HG03066 (cell line): Measurements from ENCODE around the gene SMAD3.

ENCODE experiments used
- ATAC-seq: cut with Tn5 transposase; IDR thresholded peaks from one replicate; pipeline ENCODE4 v1.9.1; 2021; ENCODE audit warnings: low read depth; ENCODE audit not compliant: unreplicated experiment

SMAD3 gene

GRCh38 chr15:67094001-67094826, 28.8 kb downstream of the SMAD3 start:
- no peak for ATAC-seq

GRCh38 chr15:67095912-67096311, 30.5 kb downstream of the SMAD3 start:
- no peak for ATAC-seq

GRCh38 chr15:67096546-67097294, 31.3 kb downstream of the SMAD3 start:
- no peak for ATAC-seq

- no peak for ATAC-seq
Measured at GRCh38 chr15:67097424-67097823, 32.0 kb downstream of the SMAD3 start.

GRCh38 chr15:67097930-67098740, 32.7 kb downstream of the SMAD3 start:
- ATAC-seq = no peak

DNA sequence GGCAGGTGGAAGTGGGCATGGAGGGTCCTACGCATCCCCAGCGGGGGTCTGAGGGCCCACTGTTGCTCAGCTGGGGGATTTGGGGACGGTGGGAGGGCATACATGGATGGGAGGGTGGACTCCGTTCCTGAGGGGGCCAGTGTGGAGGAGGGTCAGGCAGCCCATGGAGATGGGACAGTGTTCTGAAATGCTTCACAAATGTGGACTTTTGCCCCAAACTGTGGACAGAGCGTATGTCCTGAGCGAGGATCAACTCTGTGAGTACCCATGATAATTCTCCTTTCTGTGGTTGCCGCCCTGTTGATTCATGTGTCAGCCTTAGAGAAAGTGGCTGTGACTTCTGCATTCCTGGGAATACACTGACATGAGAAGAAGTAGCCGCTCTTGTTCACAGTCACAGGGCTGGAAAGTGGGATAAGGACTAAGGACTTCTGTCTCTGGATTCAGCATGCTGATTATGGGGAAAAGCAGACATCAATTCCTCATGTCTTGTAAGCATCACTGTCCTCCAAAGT, 33.4 kb downstream of the SMAD3 start:
- ATAC-seq = no peak

GRCh38 chr15:67100124-67100791, 34.9 kb downstream of the SMAD3 start:
- no peak for ATAC-seq

DNA sequence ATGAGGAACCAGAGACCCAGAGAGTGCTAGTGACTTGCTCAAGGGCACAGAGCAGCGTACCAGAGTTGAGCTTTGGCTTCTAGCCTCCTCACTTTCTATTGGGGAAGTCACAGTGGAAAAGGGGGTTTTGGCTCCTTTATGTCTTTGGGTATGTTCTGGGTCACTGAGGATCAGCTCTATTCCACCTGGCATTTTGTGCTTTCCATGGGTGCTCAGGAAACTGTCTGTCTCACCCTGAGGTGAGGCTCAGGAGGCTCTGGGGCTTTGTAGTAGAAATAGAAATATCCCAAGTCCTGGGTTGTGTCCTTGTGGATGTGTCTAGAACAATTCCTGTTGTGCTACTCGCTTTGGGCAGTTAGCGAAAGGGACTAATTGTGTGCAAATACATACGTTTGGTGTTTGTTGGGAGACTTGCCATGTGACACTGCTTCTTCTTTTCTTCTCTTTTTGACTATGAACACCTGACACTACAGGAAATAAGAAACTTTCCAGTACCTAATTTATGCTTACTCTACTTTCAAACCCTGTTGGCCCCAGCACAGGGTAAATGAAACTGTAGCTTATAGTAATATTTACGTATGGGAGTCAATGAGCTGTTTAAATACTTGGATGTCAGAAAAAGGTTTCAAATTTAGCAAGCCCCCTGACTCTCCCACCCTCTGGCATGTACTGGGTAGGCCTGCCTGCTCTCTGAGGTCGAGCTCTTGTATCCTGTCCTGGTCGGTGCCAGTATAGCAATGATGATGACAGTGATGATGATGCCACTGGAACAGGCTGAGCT, 35.6 kb downstream of the SMAD3 start:
- ATAC-seq = peak; percentile 65

GRCh38 chr15:67101911-67102598, 36.7 kb downstream of the SMAD3 start:
- peak; percentile 48 for ATAC-seq

DNA sequence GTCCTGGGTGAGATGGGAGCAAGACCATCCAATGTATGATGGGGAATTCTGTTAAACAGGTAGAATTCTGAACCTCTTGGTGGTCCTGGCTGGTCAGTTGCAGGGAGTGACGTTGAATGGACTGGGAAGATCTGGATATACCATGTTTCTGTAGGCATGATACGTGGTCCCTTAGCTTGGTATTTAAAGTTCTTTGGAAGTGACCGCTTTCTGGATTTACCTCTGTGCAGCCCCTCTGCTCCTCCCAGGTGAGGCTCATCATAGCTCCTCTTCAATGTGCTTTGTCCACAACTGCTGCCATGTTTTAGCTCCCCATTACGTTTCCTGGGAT, 37.2 kb downstream of the SMAD3 start:
- no peak for ATAC-seq

DNA sequence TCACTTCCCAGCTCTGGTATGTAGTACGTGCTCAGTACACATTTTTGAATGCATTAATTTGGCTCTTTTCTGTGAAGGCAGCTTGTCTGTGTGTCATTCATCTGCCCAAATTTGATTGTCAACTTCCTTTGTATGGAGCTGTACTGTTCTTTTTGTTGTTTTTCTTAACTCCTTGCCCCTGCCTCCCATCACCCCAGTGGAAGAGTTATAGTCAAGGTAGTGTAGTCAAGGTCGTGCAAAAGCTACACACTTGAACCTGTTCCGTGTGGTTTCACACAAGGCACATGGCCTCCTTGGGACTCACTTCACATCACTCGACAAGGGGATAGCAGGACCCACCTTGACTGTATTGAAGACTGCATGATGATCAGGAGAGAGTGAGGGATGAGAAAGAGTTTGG, 37.6 kb downstream of the SMAD3 start:
- ATAC-seq = no peak

DNA sequence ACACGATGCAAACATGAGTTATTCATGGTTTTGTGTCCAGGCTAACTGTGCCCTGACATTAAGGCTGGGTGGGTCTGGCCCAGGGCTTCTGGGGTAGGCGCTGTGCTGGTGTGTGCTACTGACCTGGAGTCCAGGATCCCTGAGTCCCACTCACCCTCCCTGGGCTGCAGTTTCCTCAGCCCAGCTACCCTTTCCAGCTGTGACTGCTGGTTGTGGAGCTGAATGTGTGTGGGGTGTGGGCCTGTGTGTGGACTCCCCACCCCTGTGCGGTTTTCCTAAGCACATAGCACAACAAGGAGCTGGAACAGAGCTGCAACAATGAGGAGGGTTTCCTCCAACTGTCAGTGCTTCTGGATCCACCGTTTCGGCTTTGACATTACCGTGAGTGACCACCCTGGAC, 38.0 kb downstream of the SMAD3 start:
- ATAC-seq = no peak

- no peak for ATAC-seq
Measured at GRCh38 chr15:67103869-67104268, 38.5 kb downstream of the SMAD3 start.

DNA sequence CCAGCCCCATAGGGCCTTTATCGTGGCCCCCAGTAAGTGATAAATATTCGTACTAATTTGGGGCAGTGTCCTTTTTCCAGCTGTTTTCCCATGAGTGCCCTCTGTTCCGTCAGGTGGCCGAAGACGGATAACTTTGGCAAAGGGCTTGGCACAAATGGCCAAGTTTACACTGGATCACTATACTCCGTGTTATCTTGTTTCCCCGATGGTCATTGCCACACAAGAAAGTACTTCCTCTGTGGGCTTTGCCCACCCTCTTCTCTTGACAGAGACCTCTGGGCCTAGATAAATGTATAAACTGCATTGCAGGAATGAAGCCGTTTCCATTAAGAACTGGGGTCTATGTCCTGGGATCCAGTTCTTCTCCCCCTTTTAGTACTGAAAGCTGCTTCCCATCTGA, 39.1 kb downstream of the SMAD3 start:
- no peak for ATAC-seq

DNA sequence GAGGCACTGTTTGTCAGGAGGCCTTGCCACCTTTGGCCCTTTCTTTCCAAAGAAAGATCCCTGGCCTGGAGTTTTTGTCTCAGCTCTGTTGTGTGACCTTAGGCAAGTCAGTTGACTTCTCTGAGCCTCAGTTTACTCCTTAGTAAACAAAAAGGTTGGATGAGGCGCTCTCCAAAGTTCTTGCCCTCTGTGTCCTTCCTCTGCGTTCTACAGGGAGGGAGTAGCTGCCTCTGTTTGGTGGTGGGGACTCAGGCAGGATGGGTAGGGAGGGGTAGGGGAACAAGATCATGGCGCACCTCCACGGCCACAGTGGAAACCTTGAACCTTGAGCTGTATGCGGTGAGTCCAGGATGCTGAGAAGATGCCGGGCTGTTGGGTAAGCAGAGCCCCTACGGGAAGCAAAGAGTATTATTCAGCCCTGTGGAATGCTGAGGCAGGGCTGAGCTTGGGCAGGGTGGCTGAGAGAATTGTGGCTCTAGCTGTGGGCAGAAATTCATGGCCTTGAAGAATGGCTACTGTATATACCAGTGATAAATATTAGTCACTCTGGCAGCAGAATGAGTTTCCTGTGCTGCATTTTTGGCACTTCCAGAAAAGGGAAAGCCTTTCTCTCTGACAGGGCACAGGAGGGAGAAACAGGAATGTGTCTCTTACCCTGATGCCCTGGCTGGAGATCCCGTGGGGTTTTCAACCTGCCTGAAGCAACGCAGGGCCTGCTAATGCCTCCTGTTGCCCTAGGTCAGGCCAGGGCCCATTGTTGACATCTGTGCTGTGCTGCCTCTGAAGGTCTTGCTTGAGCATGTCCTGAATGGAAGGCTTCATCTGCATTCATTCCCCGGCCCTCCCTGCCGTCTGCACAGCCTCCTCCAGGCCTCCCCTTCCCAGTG, 39.9 kb downstream of the SMAD3 start:
- ATAC-seq = no peak

DNA sequence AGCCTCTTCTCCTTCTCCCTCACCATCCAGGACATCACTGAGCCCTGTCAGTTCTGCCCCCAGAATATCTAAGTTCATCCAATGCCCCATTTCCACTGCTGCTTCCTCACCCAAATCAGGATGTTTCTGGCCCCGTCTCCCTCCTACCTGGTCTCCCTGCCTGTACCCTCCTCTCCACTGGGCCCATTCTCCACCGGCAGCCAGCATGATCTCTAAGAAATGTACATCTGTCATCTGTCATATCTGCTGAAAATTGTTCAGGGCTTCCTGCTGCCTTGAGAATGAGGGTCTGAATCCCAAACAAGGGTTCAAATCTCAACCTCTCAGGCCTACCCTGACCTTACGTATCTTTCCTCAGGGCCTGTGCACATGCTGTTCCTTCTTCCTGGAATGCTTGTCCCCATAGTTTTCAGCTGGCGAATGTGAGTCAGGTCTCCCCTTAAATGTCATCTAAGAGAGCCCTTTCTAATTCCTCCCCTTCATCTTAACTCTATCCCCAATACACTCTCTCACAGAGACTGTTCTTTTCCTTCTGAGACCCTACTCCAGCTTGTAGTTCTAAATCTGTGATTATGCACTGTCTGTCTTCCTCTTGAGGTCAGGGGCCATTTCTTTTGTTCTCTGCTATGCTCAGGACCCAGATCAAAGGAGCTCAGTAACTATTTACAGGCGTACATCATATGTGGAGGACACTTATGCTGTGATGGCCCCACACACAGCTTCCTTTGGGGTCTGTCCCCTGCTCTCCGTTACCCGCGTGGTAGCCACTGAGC, 40.8 kb downstream of the SMAD3 start:
- no peak for ATAC-seq

GRCh38 chr15:67106764-67107013, 41.3 kb downstream of the SMAD3 start:
- ATAC-seq = no peak
